Activated T-helper 2 cell treated with anti-CD3 and anti-CD28 coated beads, Interferon-gamma antibody, Interleukin-2, Interleukin-4, amounts not matched to agents 10 μg/mL and 5 μg/mL and 100 μg/mL, durations not matched to agents 14 hours and 24 hours and 36 hours (primary cell): ENCODE results near the gene GPC2. TPM values are rescaled to one million over a fixed set of nuclear protein-coding genes. Genes with fewer than 3 reads are reported as not detected.

Source experiments
- DNase-seq: peaks from one replicate; pipeline ENCODE4 v3.0.0; 2021; ENCODE audit warnings: low spot score
- H3K27ac Mint-ChIP-seq: one replicate; pipeline ENCODE4 v1.8.0; 2021; ENCODE audit warnings: mixed read lengths
- H3K27me3 Mint-ChIP-seq: one replicate; pipeline ENCODE4 v1.8.0; 2021; ENCODE audit warnings: low read depth, mixed read lengths
- H3K36me3 Mint-ChIP-seq: one replicate; pipeline ENCODE4 v1.8.0; 2021; ENCODE audit warnings: low read depth, mixed read lengths
- H3K4me1 Mint-ChIP-seq: one replicate; pipeline ENCODE4 v1.8.0; 2021; ENCODE audit warnings: low read depth, mixed read lengths
- H3K4me3 Mint-ChIP-seq: one replicate; pipeline ENCODE4 v1.8.0; 2021; ENCODE audit warnings: low read depth, mild to moderate bottlenecking, moderate library complexity, mixed read lengths
- H3K9me3 Mint-ChIP-seq: one replicate; pipeline ENCODE4 v1.8.0; 2021; ENCODE audit warnings: mixed read lengths
- intact Hi-C: fragments of 100-400 bp; cut with micrococcal nuclease; formaldehyde crosslinking; loops from one replicate; pipeline ENCODE4 v1.15.1; 2023
- total RNA-seq: library from RNA; stranded (reverse); gene quantifications from 2 replicates; pipeline ENCODE4 v1.2.3, GENCODE V29; 2022

The GPC2 gene
- total RNA-seq, 1 donor from 2014 or later = 7.8 TPM

- no peaks in the 10 kb centered on the region for H3K9me3 Mint-ChIP-seq
- peaks cover 50% of the 10 kb centered on the region for H3K4me1 Mint-ChIP-seq
- H3K27me3 Mint-ChIP-seq = peaks cover 8% of the 10 kb centered on the region
- peak overlapping the region; percentile 69 for H3K4me3 Mint-ChIP-seq
- intact Hi-C loops = no loop called here
- peaks cover 8% of the 10 kb centered on the region for H3K36me3 Mint-ChIP-seq
- no peak for DNase-seq
- H3K27ac Mint-ChIP-seq = no peak overlapping the region
These were observed 5.3 kb downstream of the GPC2 start for GRCh38 chr7:100171840-100172239.

GRCh38 chr7:100171087-100171681 lies 6.0 kb downstream of the GPC2 start:
- peaks cover 8% of the 10 kb centered on the region for H3K36me3 Mint-ChIP-seq
- intact Hi-C loops = no loop called here
- peaks cover 8% of the 10 kb centered on the region for H3K27me3 Mint-ChIP-seq
- no peaks in the 10 kb centered on the region for H3K9me3 Mint-ChIP-seq
- no peak for DNase-seq
- no peak overlapping the region for H3K27ac Mint-ChIP-seq
- peak overlapping the region; percentile 38 for H3K4me3 Mint-ChIP-seq
- H3K4me1 Mint-ChIP-seq = peaks cover 52% of the 10 kb centered on the region

GRCh38 chr7:100170101-100170897 lies 6.9 kb downstream of the GPC2 start:
- no peak for DNase-seq
- Mint-ChIP-seq H3K36me3 (peaks cover 8% of the 10 kb centered on the region), H3K9me3 (no peaks in the 10 kb centered on the region), H3K27me3 (peaks cover 6% of the 10 kb centered on the region), H3K4me1 (peaks cover 53% of the 10 kb centered on the region), H3K4me3 (peak overlapping the region; percentile 73), H3K27ac (no peak overlapping the region)
- intact Hi-C loops = no loop called here

GRCh38 chr7:100169147-100169850 lies 7.9 kb downstream of the GPC2 start:
- H3K27me3 Mint-ChIP-seq = peaks cover 6% of the 10 kb centered on the region
- intact Hi-C loops = loop anchor here (5.0 kb wide), 1 partner anchor 38 kb away; no protein-coding TSS in a partner anchor

DNA sequence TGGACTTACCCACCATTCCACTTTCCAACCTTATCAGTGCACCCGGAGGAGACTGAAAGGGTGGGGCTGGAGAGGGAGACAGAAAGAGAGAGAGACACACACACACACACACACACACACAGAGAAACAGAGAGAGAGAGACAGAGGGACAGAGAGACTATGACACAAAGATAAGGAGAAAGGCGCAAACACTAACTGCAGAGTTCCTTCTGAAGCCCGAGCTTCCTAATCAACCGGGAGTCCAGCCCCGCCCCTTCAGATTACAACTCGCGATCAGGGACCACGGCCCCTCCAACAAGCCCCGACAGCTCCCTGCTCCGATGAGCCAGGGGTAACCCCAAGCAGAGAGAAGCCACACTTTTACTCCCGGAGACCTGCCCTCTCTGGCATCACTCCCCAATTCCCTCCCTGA lies 9.3 kb downstream of the GPC2 start:
- no peaks in the 10 kb centered on the region for H3K9me3 Mint-ChIP-seq
- peaks cover 6% of the 10 kb centered on the region for H3K27me3 Mint-ChIP-seq
- H3K4me3 Mint-ChIP-seq = peak overlapping the region; percentile 75
- H3K36me3 Mint-ChIP-seq = no peaks in the 10 kb centered on the region
- no peak for DNase-seq
- peaks cover 64% of the 10 kb centered on the region for H3K4me1 Mint-ChIP-seq
- intact Hi-C loops = loop anchor here (5.0 kb wide), 1 partner anchor 39 kb away; no protein-coding TSS in a partner anchor
- H3K27ac Mint-ChIP-seq = no peak overlapping the region

More at GRCh38 chr7:100169147-100169850, 7.9 kb downstream of the GPC2 start:
- Mint-ChIP-seq H3K36me3 (peaks cover 8% of the 10 kb centered on the region), H3K4me3 (peak overlapping the region; percentile 42), H3K4me1 (peaks cover 50% of the 10 kb centered on the region), H3K9me3 (no peaks in the 10 kb centered on the region), H3K27ac (no peak overlapping the region)
- DNase-seq = no peak

DNA sequence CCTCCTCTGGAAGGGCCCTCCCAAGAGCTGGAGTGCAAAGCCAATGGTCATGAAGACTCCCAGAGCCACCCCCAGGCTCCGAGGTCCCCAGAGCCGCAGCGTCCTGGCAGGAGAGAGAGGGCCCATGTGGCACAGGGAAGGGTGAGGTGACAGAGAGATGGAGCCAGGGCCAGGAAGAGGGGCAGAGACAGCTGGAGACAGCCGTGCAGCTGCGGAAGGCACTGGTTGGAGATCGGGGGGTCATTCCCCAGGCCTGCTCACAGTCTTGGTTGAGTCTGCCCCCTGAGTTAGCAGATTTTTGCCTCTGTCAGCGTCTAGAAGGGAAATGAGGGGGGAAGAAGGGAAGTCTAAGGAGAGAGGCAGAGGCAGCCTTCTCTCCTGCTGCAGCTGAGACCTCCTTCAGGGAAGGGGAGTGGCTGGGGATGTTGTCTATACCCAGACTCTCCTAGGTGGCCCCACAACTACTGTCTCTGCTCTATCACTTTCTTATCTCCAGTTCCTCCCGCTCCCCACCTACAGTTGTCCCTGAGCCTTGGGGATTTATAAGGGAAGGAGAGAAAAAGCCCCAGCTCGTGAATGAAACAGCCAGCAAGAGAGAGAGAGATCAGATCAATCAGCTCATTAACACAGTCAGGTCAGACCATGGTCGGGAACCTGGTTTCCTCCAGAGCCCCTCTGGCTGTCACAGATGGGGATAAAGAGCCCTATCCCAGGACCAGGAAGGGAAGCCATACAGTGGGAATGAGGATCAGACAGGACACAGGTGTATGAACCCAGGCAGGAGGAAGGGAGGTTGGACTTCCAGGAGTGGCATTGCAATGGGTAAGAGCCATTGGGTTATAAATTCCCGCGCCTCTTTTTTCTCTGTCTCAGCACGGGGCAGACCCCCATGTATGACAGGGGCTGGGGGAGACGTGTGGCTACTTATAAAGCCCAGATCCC lies 9.9 kb downstream of the GPC2 start:
- DNase-seq = no peak
- Mint-ChIP-seq H3K4me1 (peaks cover 69% of the 10 kb centered on the region), H3K36me3 (no peaks in the 10 kb centered on the region), H3K9me3 (no peaks in the 10 kb centered on the region), H3K4me3 (peak overlapping the region; percentile 75), H3K27me3 (peaks cover 6% of the 10 kb centered on the region), H3K27ac (no peak overlapping the region)
- intact Hi-C loops = loop anchor here (5.0 kb wide), 1 partner anchor 40 kb away; no protein-coding TSS in a partner anchor

DNA sequence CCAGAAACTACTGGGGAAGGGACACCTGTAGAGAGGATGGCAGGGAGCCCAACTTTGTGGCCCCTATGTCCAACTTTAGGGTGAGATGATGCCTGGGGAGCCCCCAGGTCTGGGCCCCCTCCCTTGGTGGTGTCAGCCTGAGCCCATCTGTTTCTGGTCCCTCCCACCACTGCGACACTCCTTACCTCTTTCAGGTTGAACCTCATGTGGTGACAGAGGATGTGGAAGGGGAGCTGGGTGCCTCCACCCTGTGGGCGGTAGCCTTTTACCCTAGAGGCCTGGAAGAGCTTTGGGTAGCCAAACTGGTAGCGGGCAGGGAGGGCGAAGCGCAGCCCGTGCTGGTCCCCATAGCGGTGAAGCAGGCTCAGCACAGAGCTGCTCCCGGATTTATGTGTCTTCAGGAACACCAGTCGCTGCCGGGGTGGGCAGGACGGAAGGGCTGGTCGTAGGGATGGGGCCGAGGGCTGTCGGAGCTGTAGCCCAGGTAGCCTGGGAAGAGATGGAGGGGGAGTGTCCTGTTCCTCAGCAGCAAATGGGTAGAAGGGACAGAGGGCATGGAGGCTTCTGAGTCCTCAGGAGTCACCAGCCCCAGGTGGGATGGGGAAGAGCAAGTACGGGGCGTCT lies 10.8 kb downstream of the GPC2 start:
- Mint-ChIP-seq H3K36me3 (no peaks in the 10 kb centered on the region), H3K4me3 (peak overlapping the region; percentile 72), H3K27ac (peak overlapping the region; percentile 34), H3K27me3 (peaks cover 4% of the 10 kb centered on the region), H3K4me1 (peaks cover 66% of the 10 kb centered on the region), H3K9me3 (no peaks in the 10 kb centered on the region)
- intact Hi-C loops = loop anchor here (5.0 kb wide), 1 partner anchor 41 kb away; no protein-coding TSS in a partner anchor
- no peak for DNase-seq

GRCh38 chr7:100163871-100164270 lies 13.3 kb downstream of the GPC2 start:
- no peaks in the 10 kb centered on the region for H3K9me3 Mint-ChIP-seq
- H3K36me3 Mint-ChIP-seq = no peaks in the 10 kb centered on the region
- no peak for DNase-seq
- H3K4me1 Mint-ChIP-seq = peaks cover 55% of the 10 kb centered on the region
- intact Hi-C loops = no loop called here
- no peaks in the 10 kb centered on the region for H3K27me3 Mint-ChIP-seq
- H3K27ac Mint-ChIP-seq = no peak overlapping the region
- no peak overlapping the region for H3K4me3 Mint-ChIP-seq

GRCh38 chr7:100163006-100163531 lies 14.1 kb downstream of the GPC2 start:
- Mint-ChIP-seq H3K4me1 (peaks cover 48% of the 10 kb centered on the region), H3K36me3 (no peaks in the 10 kb centered on the region), H3K27ac (no peak overlapping the region), H3K9me3 (no peaks in the 10 kb centered on the region), H3K4me3 (no peak overlapping the region), H3K27me3 (no peaks in the 10 kb centered on the region)
- intact Hi-C loops = no loop called here
- DNase-seq = no peak

DNA sequence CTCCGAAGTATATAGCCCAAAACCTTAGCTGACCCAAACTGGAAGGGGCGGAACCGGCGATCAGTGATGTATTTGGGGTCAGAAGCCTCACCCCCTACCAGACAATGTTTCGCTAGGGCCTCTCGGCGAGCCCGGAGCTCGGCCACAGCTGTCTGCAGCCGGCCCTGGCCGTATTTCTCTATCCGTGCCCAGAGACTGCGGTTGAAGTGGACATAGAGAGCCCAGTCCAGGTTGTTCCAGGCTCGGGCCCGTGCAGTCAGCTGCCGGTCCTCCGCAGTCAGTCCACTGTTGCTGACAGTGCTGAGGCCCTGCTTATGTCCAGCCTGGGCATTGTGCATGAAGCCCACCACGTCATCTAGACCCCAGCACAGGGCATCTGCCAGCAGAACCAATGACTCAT lies 17.1 kb downstream of the GPC2 start:
- Mint-ChIP-seq H3K36me3 (peaks cover 23% of the 10 kb centered on the region), H3K27ac (no peak overlapping the region), H3K4me1 (peaks cover 42% of the 10 kb centered on the region), H3K4me3 (no peak overlapping the region), H3K9me3 (no peaks in the 10 kb centered on the region), H3K27me3 (no peaks in the 10 kb centered on the region)
- intact Hi-C loops = no loop called here
- DNase-seq = no peak

DNA sequence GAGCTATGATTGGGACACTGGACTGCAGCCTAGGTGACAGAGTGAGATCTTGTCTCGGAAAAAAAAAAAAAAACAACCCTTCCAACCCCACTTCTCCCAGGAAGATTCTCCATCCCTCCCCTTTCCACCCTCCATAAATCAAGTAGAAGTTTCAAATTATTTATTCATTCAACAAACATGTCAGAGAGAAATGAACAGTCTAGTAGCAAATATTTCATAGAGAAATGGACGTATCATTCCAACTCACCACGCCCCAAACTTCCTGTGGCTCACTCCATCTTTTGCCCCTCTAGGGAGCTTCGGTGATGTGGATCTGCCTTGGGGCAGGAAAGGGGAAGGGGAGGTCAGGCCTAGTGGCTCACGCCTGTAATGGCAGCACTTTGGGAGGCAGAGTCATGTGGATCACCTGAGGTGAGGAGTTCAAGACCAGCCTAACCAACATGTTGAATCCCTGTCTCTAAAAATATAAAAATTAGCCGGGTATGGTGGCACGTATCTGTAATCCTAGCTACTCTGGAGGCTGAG lies 18.0 kb downstream of the GPC2 start:
- no peak for DNase-seq
- peaks cover 28% of the 10 kb centered on the region for H3K36me3 Mint-ChIP-seq
- no peaks in the 10 kb centered on the region for H3K27me3 Mint-ChIP-seq
- H3K27ac Mint-ChIP-seq = peak overlapping the region; percentile 73
- H3K9me3 Mint-ChIP-seq = no peaks in the 10 kb centered on the region
- peak overlapping the region; percentile 79 for H3K4me3 Mint-ChIP-seq
- H3K4me1 Mint-ChIP-seq = peaks cover 40% of the 10 kb centered on the region
- intact Hi-C loops = no loop called here
